ENCODE results near the gene XPNPEP2.

The XPNPEP2 gene

DNA sequence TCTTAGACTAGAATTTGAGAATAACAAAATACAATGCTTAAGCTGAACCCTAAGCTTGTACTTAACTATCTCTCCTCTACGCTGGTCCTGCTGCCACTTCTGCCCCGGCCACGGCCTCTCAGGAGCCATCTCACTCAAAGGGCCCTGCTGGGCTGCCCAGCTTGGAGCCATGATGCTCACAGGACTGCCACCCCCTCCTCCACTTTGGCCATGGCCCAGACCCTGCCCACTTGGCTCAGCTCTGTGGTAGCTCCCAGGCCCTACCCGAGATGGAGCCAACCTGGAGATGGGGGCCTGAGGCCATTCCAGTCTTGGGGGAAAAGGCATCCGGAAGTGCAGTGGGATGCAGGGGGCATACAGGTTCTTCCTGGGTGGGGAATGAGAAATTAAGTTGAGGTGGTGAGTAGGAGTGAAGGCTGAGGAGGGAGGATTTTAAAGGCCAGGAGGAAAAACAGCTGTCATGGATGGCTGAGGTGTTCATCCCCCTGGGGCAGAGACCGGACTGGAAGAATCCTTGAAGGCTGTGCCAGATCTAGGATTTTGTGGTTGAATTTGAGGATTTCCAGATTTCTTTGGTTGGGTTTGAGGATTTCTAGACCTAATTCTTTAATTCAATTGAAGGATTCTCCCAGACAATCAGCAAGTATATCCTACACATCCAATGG, 41.8 kb downstream of the XPNPEP2 start:
- Histone ChIP-seq H3K4me1 (ENCODE audit: control insufficient read depth, insufficient read depth, low read length, poor library complexity, severe bottlenecking) (peaks cover 10% of the 10 kb centered on the region), H3K36me3 (ENCODE audit: control insufficient read depth, insufficient read depth, low read length) (no peaks in the 10 kb centered on the region), H3K27ac (ENCODE audit: low read depth, low read length, severe bottlenecking) (no peak overlapping the region), H3K9me3 (ENCODE audit: control insufficient read depth, low read length) (no peaks in the 10 kb centered on the region), H3K4me3 (ENCODE audit: extremely low read depth, insufficient read depth, low read length, poor library complexity, severe bottlenecking) (no peak overlapping the region)
- WGBS, 2 experiments (ENCODE audit: insufficient coverage in 2 of 2), result 91% methylated on average over 4 to 5 of the region's 6 CpGs

DNA sequence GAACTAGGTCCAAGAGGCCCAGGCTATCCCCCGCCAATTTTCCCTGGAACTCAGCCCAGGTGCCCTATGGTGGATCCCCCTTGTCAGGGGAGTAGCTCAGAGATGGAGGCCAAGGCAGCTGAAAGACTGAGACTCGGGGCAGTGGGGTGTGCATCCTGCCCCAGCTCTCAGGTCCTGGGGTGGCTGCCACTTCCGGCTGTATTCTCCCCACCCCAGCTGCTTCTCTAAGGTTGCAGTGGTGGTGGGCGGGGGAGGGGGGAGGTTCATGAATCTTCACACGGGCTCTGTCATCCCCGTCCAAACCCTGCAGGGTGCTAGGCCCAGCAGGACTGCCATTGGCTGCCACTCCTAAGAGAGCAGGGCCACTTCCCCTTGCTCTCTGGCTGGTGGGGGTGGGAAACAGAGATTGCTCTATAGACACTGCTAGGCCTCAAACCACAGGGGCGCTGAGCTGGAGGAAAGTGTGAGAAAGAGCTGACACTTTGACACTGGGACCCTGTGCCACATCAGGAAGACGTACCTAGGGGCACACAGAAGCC, 42.4 kb downstream of the XPNPEP2 start:
- 60 to 62% methylated on average over 2 to 3 of the region's 8 CpGs for WGBS, 2 experiments (ENCODE audit: insufficient coverage in 2 of 2)
- peaks cover 10% of the 10 kb centered on the region for H3K4me1 ChIP-seq (ENCODE audit: control insufficient read depth, insufficient read depth, low read length, poor library complexity, severe bottlenecking)

DNA sequence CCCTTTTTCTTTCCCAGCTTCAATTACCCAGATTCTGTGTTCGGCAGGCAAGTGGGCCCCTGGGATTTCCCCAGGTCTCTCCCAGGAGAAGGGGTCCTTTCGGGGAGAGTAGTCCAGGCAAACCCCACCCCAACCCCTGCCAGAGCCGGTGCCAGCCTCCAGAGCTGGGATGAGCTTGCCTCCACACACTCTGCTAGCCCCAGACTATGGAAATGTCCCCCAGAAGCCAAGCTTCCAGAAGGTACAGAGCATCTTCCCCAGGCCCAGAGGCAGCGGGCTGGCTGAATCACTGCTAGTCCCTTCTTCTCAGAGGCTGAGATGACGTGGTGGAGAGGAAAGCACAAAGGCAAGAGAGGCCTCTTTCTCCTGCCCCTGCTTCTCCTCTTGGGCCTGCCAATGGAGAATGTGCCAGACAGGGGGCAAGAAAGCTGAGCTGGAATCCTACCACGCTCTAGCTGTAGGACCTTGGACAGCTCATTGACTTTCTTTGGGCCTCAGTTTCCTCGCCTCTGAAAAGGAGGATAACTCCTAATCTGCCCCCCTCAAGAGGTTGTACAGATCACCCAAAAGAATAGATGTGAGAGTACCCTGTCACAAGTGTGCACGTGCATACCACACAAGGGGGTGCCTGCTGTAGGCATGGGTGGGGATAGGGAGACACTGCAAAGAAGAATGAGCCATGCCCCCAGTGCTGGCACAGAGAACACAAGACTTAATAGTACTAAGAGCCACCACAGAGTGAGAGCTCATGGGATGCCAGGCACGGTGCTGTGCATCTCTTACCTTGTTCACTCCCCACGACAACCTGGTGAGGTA, 43.1 kb downstream of the XPNPEP2 start:
- Histone ChIP-seq H3K9me3 (ENCODE audit: control insufficient read depth, low read length) (no peaks in the 10 kb centered on the region), H3K27ac (ENCODE audit: low read depth, low read length, severe bottlenecking) (no peak overlapping the region), H3K4me3 (ENCODE audit: extremely low read depth, insufficient read depth, low read length, poor library complexity, severe bottlenecking) (no peak overlapping the region), H3K4me1 (ENCODE audit: control insufficient read depth, insufficient read depth, low read length, poor library complexity, severe bottlenecking) (peaks cover 10% of the 10 kb centered on the region), H3K36me3 (ENCODE audit: control insufficient read depth, insufficient read depth, low read length) (no peaks in the 10 kb centered on the region)
- 83 to 100% methylated on average over 2 of the region's 10 CpGs for WGBS, 2 experiments (ENCODE audit: insufficient coverage in 2 of 2)

More for the DNA sequence above, 42.4 kb downstream of the XPNPEP2 start:
- no peaks in the 10 kb centered on the region for H3K9me3 ChIP-seq (ENCODE audit: control insufficient read depth, low read length)
- H3K4me3 ChIP-seq (ENCODE audit: extremely low read depth, insufficient read depth, low read length, poor library complexity, severe bottlenecking), result no peak overlapping the region
- no peak overlapping the region for H3K27ac ChIP-seq (ENCODE audit: low read depth, low read length, severe bottlenecking)
- H3K36me3 ChIP-seq (ENCODE audit: control insufficient read depth, insufficient read depth, low read length), result no peaks in the 10 kb centered on the region

DNA sequence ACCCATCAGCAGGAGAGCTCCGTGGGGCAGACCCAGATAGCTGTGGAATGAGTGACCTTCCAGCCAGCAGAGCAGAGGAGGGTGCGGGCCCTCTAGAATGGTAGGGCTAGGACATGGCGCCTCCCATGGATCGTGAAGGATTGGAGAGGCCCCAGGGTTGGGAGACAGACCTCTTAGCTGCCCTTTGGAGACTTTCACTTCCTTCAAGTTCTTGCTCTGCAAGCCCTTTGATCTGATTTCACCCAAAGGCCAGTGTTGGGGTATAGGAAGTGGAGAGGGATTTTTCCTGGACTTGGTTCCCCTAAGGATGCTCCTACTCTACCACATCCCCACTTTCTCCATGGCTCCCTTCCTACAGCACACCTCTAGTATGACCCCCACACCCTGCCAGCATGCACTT, 43.9 kb downstream of the XPNPEP2 start:
- 71 to 100% methylated on average over 2 of the region's 4 CpGs for WGBS, 2 experiments (ENCODE audit: insufficient coverage in 2 of 2)
- Histone ChIP-seq H3K4me3 (ENCODE audit: extremely low read depth, insufficient read depth, low read length, poor library complexity, severe bottlenecking) (no peak overlapping the region), H3K4me1 (ENCODE audit: control insufficient read depth, insufficient read depth, low read length, poor library complexity, severe bottlenecking) (peaks cover 2% of the 10 kb centered on the region), H3K27ac (ENCODE audit: low read depth, low read length, severe bottlenecking) (no peak overlapping the region), H3K9me3 (ENCODE audit: control insufficient read depth, low read length) (no peaks in the 10 kb centered on the region), H3K36me3 (ENCODE audit: control insufficient read depth, insufficient read depth, low read length) (no peaks in the 10 kb centered on the region)

DNA sequence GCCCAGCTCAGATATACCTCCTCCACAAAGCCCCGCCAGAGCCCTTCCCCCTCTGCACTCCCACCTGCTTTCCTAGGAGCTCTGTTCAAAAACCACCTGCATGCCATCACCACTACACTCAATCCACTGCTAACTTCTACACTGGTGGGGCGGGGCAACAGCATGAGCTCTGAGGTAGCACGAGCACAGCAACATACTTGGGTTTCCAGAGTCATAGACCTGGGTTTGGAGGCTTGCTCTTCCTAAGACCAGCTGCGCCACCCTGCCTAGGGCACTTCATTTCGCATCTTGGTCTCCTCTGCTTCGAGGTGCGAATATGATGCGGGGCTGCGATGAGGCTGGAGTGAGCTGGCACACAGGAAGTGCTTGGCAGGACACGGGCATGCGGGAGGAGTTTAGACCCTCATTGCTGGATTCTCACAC, 44.5 kb downstream of the XPNPEP2 start:
- Histone ChIP-seq H3K36me3 (ENCODE audit: control insufficient read depth, insufficient read depth, low read length) (no peaks in the 10 kb centered on the region), H3K27ac (ENCODE audit: low read depth, low read length, severe bottlenecking) (no peak overlapping the region), H3K4me1 (ENCODE audit: control insufficient read depth, insufficient read depth, low read length, poor library complexity, severe bottlenecking) (no peaks in the 10 kb centered on the region), H3K4me3 (ENCODE audit: extremely low read depth, insufficient read depth, low read length, poor library complexity, severe bottlenecking) (no peak overlapping the region), H3K9me3 (ENCODE audit: control insufficient read depth, low read length) (no peaks in the 10 kb centered on the region)
- WGBS, 2 experiments (ENCODE audit: insufficient coverage in 2 of 2), result 93 to 96% methylated on average over 5 to 7 of the region's 11 CpGs

DNA sequence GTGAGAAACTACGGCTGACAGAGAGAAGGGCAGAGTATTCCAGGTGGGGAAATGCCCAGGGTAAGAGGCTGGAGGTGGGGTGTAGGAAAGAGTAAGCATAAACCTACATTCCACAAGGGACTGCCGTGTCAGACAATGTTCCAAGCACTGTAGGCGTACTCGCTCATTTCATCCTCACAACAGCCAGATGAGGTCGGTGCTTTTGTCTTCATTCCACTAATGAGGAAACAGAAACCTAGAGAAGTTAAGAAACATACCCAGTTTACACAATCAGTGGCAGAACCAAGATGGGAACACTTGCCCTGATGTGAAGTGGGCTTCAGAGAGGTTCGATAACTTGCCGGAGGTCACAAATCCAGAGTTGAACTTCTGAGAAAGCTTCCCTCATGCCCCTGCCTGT, 45.6 kb downstream of the XPNPEP2 start:
- Histone ChIP-seq H3K4me3 (ENCODE audit: extremely low read depth, insufficient read depth, low read length, poor library complexity, severe bottlenecking) (no peak overlapping the region), H3K27ac (ENCODE audit: low read depth, low read length, severe bottlenecking) (no peak overlapping the region), H3K4me1 (ENCODE audit: control insufficient read depth, insufficient read depth, low read length, poor library complexity, severe bottlenecking) (no peaks in the 10 kb centered on the region), H3K36me3 (ENCODE audit: control insufficient read depth, insufficient read depth, low read length) (no peaks in the 10 kb centered on the region), H3K9me3 (ENCODE audit: control insufficient read depth, low read length) (no peaks in the 10 kb centered on the region)
- 92% methylated on average over 4 of the region's 7 CpGs; no CpG with 5 or more reads in 1 of the 2 experiments for WGBS, 2 experiments (ENCODE audit: insufficient coverage in 2 of 2)

DNA sequence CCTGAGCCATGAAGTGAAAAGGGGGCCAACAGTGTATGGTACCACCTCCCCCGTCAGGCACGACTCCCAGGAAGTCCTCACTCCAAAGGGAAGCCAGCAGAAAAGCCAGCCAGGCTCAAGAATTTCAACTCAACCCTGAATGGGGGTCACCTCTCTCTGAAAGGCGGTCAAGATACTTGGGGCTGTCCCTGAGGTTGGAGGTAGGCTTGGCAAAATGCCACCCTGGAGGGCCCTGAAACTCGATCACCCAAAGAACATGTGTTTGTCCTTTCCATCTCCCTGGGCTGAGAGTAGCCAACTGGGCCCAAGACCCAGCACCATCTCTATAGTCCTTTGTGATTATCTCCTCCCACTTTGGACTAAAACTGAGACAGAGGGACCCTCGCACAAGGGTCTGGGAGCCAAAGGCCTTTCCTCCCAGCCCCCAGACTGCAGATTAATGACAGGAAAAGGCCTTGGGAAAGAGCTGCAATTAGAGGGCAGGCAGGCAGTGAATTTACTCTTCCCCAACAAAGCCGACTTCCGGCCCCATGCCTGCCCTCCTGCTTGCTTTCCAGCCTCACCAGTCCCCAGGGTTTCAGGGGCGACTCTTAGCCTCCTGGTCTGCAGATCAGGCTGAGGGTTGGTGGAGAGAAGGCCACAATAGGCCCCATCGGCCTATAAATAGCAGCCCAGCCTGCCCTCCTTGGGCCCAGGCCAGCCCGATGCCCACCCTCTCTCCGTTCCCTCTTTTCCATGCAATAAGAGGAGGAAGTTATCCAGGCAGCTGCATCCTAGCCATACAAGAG, 46.6 kb downstream of the XPNPEP2 start:
- Histone ChIP-seq H3K9me3 (ENCODE audit: control insufficient read depth, low read length) (no peaks in the 10 kb centered on the region), H3K36me3 (ENCODE audit: control insufficient read depth, insufficient read depth, low read length) (no peaks in the 10 kb centered on the region), H3K27ac (ENCODE audit: low read depth, low read length, severe bottlenecking) (no peak overlapping the region), H3K4me3 (ENCODE audit: extremely low read depth, insufficient read depth, low read length, poor library complexity, severe bottlenecking) (no peak overlapping the region), H3K4me1 (ENCODE audit: control insufficient read depth, insufficient read depth, low read length, poor library complexity, severe bottlenecking) (no peaks in the 10 kb centered on the region)
- WGBS, 2 experiments (ENCODE audit: insufficient coverage in 2 of 2), result 90 to 95% methylated on average over 2 to 4 of the region's 11 CpGs

DNA sequence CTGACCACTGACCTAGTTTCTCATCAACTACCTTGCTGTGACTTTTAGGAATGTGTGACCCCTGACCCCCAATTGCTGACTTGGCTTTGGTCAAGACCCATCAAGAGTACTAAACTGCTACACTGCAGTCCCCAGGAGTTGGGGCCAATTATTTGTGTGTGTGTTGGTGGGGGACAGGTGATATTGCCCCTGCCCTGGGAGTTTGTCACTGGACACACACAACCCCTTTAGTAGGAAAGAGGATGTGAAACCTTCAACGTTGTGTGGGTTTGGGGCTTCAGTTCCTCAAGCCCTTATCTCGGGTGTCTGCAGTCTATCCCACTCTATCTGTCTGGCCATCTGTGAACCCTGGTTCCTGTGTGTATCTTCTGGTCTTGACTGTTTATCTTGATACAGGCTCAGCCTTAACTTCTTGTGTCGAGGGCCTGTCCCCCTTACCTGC, 47.5 kb downstream of the XPNPEP2 start:
- no peak overlapping the region for H3K27ac ChIP-seq (ENCODE audit: low read depth, low read length, severe bottlenecking)
- 60% methylated on average over 1 of the region's 3 CpGs; no CpG with 5 or more reads in 1 of the 2 experiments for WGBS, 2 experiments (ENCODE audit: insufficient coverage in 2 of 2)

DNA sequence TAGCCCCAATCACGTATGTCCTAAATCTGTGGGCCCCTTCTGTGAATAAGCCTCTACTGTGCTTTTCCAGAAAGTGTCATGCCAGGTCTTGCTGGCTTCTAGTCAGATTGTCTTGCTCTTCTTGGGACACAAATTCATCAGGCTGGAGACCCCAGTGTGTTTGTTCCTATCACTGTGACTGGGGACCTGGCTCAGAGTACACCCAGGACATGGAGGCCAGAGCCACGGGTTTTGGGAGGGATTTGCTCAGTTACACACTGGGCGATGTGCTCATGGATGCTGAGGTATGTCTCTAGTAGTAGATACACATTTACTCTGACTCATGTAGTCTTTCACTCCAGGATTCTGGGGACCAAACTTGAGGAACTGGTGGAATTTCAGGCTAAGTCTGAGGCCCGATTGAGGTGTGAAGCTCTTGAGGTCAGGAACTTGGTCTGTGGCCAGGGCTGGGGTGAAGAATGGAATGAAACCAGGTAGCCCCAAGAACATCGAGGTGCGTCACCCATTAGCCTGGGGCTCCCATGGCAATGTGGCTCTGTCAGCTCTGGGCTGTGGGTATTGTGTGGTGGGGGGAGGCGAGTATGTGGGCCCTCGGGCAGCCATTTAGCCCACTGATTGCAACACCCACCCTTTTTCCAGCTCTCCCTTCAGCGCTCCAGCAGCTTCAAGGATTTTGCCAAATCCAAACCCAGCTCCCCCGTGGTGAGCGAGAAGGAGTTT, 48.7 kb downstream of the XPNPEP2 start:
- Histone ChIP-seq H3K27ac (ENCODE audit: low read depth, low read length, severe bottlenecking) (no peak overlapping the region), H3K4me3 (ENCODE audit: extremely low read depth, insufficient read depth, low read length, poor library complexity, severe bottlenecking) (no peak overlapping the region), H3K4me1 (ENCODE audit: control insufficient read depth, insufficient read depth, low read length, poor library complexity, severe bottlenecking) (no peaks in the 10 kb centered on the region), H3K9me3 (ENCODE audit: control insufficient read depth, low read length) (no peaks in the 10 kb centered on the region), H3K36me3 (ENCODE audit: control insufficient read depth, insufficient read depth, low read length) (no peaks in the 10 kb centered on the region)
- WGBS, 2 experiments (ENCODE audit: insufficient coverage in 2 of 2), result 91% methylated on average over 3 of the region's 11 CpGs; no CpG with 5 or more reads in 1 of the 2 experiments

More for the DNA sequence above, 47.5 kb downstream of the XPNPEP2 start:
- no peaks in the 10 kb centered on the region for H3K4me1 ChIP-seq (ENCODE audit: control insufficient read depth, insufficient read depth, low read length, poor library complexity, severe bottlenecking)
- H3K9me3 ChIP-seq (ENCODE audit: control insufficient read depth, low read length), result no peaks in the 10 kb centered on the region
- H3K4me3 ChIP-seq (ENCODE audit: extremely low read depth, insufficient read depth, low read length, poor library complexity, severe bottlenecking), result no peak overlapping the region
- no peaks in the 10 kb centered on the region for H3K36me3 ChIP-seq (ENCODE audit: control insufficient read depth, insufficient read depth, low read length)

DNA sequence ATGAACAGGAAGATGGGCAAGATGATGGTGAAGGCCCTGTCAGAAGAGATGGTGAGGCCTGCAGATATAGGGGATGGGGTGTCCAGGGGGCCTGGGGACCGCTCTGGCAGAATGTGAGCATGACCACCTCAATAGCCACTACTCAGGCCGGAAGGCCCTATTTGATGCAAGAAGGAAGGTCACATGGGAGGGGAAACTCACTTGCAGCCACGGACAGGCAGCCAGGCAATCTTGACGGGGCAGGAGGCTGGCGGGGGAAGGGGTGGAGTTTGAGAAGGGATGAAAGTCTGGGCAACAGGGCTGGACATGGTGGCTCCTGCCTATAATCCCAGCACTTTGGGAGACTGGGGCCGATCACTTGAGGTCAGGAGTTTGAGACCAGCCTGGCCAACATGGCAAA, 49.7 kb downstream of the XPNPEP2 start:
- no peaks in the 10 kb centered on the region for H3K4me1 ChIP-seq (ENCODE audit: control insufficient read depth, insufficient read depth, low read length, poor library complexity, severe bottlenecking)
- WGBS, 2 experiments (ENCODE audit: insufficient coverage in 2 of 2), result no CpG with 5 or more reads among the region's 6 CpGs

More for the DNA sequence above, 49.7 kb downstream of the XPNPEP2 start:
- Histone ChIP-seq H3K36me3 (ENCODE audit: control insufficient read depth, insufficient read depth, low read length) (no peaks in the 10 kb centered on the region), H3K27ac (ENCODE audit: low read depth, low read length, severe bottlenecking) (no peak overlapping the region), H3K4me3 (ENCODE audit: extremely low read depth, insufficient read depth, low read length, poor library complexity, severe bottlenecking) (no peak overlapping the region), H3K9me3 (ENCODE audit: control insufficient read depth, low read length) (no peaks in the 10 kb centered on the region)
